HG03571 (cell line): ENCODE measurements around the gene TM2D1.

Source experiments
- ATAC-seq: cut with Tn5 transposase; IDR thresholded peaks from one replicate; pipeline ENCODE4 v1.9.1; 2021; ENCODE audit not compliant: unreplicated experiment

Gene TM2D1

GRCh38 chr1:61645476-61645875, 79.5 kb downstream of the TM2D1 start:
- no peak for ATAC-seq

- no peak for ATAC-seq
Measured at GRCh38 chr1:61644303-61644702, 80.6 kb downstream of the TM2D1 start.

DNA sequence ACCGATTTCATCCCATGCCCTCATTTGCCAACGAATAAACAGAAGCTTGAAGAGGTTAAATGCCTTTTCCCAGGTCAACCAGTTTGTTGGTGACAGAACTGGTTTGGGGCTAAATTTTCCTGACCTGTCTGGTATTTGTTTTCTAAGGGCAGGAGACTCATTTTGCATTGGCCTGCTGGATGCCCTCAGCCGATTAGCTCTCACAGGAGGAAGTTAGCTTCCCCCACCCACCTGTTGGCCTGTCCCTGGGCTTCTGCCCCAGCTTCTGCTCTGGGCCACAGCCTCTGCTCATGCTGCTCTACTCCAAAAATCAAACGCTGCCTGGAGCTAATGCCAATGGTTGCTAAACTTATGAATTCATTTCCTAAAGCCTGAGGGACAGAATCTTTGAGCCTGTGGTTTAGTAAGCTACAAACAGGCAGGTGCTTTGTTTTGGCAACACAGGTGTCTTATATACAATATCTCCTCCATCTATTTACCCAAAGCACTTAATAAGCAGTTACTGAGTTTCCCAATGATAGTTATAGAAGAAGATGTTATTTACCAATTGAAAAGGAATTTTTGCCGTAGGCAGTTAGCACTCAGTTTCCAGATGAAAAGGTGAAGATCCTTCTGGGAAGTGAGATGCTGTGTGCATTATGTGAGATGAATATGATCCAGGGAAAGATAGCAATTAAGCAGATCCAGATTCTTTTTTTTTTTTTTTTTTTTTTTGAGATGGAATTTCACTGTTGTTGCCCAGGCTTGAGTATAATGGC, 82.3 kb downstream of the TM2D1 start:
- no peak for ATAC-seq

DNA sequence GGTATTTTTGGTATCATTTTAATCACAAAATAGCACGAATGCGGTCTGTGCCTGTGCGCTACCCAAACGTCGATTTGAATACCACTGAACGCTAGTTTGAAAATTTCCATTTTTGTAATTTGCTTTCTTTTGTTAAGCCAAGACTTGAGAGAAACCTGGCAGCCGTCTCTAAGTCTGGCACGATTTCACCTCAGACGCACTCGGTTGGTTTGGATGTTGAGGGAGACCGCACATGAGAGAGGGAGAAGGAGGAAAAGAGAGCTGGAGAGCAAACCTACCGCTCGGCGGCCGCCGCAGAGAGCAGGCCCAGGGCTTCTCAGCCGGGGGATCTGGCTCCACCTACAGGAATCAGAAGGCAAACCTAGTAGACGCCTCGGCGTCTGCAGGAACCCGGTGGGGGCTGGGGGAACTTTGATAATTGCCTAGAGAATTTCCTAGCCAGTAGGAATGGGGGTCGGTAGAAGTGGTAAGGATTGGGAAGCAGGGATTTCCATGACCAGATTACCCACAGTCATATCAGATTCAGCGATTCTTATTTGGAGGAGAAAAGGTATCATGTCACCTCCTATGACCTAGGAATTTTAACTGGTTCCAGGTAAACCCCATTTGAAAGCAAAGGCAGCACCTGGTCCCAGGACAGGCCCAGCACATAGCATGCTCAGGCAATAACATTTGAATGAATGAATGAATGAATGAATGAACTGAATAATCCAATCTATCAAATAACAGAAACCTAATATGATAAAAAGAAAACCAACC, 83.2 kb downstream of the TM2D1 start:
- ATAC-seq = peak; percentile 74

GRCh38 chr1:61640531-61641530, 84.1 kb downstream of the TM2D1 start:
- no peak for ATAC-seq

DNA sequence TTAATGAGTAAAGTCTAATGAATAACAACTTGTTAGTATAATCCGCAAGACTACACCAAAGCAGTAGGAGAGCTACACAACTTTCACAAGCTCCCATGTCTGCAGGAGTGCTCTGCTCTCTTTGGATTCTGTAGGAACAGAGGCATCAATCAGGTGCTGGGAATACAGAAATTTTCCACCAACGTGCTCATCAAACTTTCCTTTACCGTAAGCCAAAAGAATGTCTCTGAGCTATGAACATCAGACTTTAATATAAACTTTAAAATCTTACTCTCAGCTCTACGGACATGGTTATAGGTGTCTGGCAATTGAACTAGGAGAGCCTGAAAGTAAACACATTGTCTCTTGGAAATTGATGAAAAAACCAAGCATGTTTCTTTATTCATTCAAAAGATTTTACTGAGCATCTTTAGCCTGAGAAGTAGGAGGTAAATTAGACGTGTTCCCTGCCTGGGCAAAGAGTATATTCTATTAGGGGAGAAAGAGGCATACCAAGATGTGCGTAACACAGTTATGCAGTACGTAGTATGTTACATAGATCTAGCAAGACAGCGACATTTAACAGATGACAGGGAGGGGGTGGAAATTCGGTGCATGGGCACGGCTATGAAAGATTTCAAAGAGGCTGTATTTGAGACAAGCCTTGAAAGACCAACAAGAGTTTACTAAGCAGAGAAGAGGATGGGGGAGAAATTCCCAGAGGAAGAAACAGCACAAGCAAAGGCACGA, 85.2 kb downstream of the TM2D1 start:
- no peak for ATAC-seq

DNA sequence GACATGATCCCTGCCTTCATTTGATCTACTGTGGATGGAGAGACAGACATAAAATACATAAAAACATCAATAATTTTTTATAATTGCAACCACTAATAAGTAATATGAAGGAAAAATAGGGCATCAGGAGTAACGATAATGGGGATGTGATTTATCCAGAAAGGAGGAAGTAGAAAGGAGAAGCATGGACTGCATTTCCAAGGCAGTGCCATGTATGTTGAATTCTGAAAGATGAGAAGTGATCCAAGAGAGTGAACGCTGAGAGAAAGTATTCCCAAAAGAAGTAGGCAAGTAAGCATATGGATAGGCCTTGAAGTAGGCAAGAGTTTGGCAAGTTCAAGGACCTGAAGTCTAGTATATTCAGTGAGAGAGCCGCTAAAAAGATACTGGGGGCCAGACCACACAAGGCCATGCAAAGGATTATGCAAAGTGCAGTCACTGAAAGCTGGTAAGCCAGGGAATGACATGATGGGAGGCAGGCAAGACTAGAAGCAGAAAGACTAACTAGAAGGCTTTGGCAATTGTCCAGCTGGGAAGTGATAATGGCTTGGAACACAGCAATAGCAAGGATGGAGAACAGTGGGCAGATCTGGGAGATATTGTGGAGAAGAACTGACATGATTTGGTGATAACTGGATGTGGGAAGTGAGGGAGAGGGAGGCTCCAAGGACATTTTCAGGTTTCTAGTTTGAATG, 85.9 kb downstream of the TM2D1 start:
- no peak for ATAC-seq

DNA sequence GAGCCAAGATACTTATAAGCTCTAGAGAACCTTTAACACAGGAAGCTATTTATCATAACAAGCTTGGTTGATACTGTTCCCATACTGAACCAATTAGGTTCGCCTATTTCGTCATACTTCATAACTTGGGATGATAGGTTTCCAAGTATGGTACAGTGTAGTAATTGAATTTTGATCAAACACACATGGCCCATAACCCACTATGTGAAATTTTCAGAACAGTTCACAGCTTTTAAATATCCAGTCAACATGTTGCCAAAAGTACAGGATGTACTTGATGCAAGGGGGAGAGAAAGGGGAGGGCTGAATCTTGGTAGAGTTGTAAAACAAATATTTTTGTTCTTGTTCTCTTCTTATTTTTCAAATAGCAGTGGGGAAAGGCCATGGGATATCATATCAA, 86.6 kb downstream of the TM2D1 start:
- ATAC-seq = no peak

DNA sequence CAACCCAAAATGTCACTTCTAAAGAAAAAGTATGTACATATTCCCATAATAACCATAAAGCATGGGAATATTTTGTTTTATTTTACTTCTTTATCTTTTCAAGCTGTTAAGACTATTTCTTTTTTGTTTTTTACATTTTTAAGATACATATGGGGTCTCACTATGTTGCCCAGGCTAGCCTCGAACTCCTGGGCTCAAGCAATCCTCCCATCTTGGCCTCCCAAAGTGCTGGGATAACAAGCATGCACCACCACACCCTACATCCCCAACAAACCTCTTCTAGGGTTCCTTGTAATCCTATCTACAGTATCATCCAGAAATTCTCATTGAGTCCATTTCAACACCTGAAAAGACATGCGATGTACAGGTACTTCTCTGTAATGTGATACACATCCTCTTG, 87.5 kb downstream of the TM2D1 start:
- no peak for ATAC-seq

DNA sequence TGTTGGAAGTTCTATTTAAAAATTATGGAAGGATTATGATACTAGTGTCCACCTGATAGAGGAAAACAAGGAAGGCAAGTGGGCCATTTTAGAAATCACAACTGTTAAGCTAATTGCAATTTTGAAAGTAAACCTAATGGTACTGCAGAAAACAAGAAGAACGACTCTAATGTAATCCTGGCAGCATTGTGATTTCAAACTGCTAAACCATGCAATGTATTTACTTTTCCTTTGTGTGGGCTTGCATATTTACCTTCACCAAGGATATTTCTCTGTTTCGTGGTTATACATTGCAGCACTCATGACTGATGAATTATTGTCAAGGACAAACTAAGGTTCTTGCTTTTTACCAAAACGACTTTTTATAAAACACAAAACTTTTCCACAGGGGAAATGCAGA, 88.1 kb downstream of the TM2D1 start:
- no peak for ATAC-seq

- no peak for ATAC-seq
Measured at GRCh38 chr1:61636376-61636775, 88.6 kb downstream of the TM2D1 start.

- ATAC-seq = no peak
Measured at GRCh38 chr1:61635557-61635956, 89.4 kb downstream of the TM2D1 start.

GRCh38 chr1:61631436-61631835, 93.5 kb downstream of the TM2D1 start:
- no peak for ATAC-seq
